ENCODE data around the gene KRTAP9-1. TPM values are rescaled to one million over a fixed set of nuclear protein-coding genes. Genes with fewer than 3 reads are reported as not detected.
"Not testable (repeated sequence)": the region's sequence is repeated elsewhere in the genome, so short reads cannot be mapped to it uniquely, and the experiment has no call there.

The KRTAP9-1 gene
- total RNA-seq, 2 experiments from 2014 or later: not detected

DNA sequence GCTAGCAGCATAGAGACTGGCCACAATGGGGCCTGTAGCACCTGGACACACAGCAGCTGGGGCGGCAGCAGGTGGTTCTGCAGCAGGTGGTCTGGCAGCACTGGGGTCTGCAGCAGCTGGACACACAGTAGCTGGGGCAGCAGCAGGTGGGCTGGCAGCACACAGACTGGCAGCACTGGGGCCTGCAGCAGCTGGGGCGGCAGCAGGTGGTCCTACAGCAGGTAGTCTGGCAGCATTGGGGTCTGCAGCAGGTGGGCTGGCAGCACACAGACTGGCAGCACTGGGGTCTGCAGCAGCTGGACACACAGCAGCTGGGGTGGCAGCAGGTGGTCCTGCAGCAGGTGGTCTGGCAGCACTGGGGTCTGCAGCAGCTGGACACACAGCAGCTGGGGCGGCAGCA is 29.5 kb upstream of the KRTAP9-1 start:
- H3K27me3 Mint-ChIP-seq; H3K4me1 Mint-ChIP-seq; DNase-seq; H3K4me3 Mint-ChIP-seq; ATAC-seq; H3K36me3 Mint-ChIP-seq (ENCODE audit: low read depth); CTCF ChIA-PET; H3K9me3 Mint-ChIP-seq (ENCODE audit: low read depth); intact Hi-C loops (cut with DNase I, micrococcal nuclease); H3K27ac Mint-ChIP-seq: not testable (repeated sequence)
- POLR2A ChIA-PET: interaction anchor here (0.5 kb wide), 1 partner anchor 1340 kb away, joined by 6 read pairs; no protein-coding TSS in a partner anchor

DNA sequence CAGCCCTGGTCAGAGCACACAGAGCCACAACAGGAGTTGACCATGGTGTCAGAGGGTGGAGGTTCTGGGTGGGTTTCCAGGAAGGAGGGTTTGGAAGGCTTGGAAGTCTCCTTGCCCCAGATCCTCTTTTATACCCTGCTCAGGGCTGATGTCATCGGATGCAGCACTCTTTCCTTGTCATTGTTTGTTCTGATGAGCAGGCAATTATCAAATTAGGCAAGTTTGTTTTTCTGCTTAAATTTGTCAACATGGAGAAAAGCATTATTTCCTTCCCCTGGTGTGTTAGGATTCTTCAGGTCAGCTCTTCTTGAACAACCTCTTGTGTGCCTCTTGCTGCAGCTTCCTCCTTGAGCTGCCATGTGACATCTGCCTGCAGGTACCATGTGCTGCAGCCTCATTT is 29.0 kb upstream of the KRTAP9-1 start, which contains the start of gene KRTAP4-4:
Gene KRTAP4-4, minus strand, starts transcription at position 101 of the 400 bp plus-strand sequence. Its CDS starts 57 bp downstream, at position 44.
- ATAC-seq (no peak), DNase-seq (no peak)
- Mint-ChIP-seq H3K36me3 (ENCODE audit: low read depth) (no peaks in the 10 kb centered on the region), H3K4me1 (no peaks in the 10 kb centered on the region), H3K27ac (no peak within 1 kb of the TSS), H3K27me3 (peaks cover 4% of the 10 kb centered on the region), H3K9me3 (ENCODE audit: low read depth) (no peaks in the 10 kb centered on the region), H3K4me3 (no peak within 1 kb of the TSS)
- intact Hi-C loops (cut with DNase I, micrococcal nuclease): no loop called here
- ChIA-PET CTCF (no interaction called here), POLR2A (no interaction called here)

DNA sequence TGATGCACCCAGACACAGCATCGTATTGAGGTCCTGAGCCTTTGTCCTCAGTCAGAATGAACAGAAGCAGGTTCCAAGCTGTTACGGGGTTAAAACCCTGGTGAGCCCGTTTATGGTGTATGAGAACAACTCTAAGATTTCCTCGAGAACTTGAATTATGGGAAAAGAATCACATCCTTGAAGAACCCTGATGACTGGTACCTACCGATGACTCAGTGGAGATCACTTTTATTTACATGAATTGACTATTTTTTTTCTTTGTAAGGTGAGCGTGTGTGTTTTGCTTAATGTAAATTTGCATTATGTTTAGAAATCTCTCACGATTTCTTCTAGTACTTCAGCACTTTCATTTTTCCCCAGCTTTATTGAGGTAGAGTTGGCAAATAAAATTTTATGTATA is 25.9 kb upstream of the KRTAP9-1 start:
- Mint-ChIP-seq H3K4me3 (no peak overlapping the region), H3K27me3 (peaks cover 2% of the 10 kb centered on the region), H3K27ac (no peak overlapping the region), H3K9me3 (ENCODE audit: low read depth) (no peaks in the 10 kb centered on the region), H3K4me1 (no peaks in the 10 kb centered on the region), H3K36me3 (ENCODE audit: low read depth) (no peaks in the 10 kb centered on the region)
- intact Hi-C loops (cut with DNase I, micrococcal nuclease): no loop called here
- ChIA-PET POLR2A (no interaction called here), CTCF (no interaction called here)
- ATAC-seq (no peak), DNase-seq (no peak)

DNA sequence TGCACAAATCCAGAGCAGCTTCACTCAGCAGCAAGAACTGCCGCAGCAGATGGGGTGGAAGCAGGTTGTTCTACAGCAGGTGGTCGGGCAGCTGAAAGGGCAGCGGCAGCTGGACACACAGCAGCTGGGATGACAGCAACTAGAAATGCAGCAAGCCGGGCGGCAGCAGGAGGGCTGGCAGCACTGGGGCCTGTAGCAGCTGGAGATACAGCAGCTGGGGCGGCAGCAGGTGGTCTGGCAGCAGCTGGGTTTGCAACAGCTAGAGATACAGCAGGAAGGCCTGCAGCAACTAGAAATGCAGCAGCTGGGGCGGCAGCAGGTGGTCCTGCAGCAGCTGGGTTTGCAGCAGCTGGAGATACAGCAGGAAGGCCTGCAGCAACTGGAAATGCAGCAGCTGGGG is 22.1 kb upstream of the KRTAP9-1 start:
- intact Hi-C loops (cut with DNase I, micrococcal nuclease): no loop called here
- Mint-ChIP-seq H3K36me3 (ENCODE audit: low read depth) (no peaks in the 10 kb centered on the region), H3K4me1 (no peaks in the 10 kb centered on the region), H3K4me3 (no peak overlapping the region), H3K27ac (no peak overlapping the region), H3K9me3 (ENCODE audit: low read depth) (no peaks in the 10 kb centered on the region), H3K27me3 (peaks cover 2% of the 10 kb centered on the region)
- ChIA-PET CTCF (no interaction called here), POLR2A (no interaction called here)
- DNase-seq: no peak
- ATAC-seq: no peak

DNA sequence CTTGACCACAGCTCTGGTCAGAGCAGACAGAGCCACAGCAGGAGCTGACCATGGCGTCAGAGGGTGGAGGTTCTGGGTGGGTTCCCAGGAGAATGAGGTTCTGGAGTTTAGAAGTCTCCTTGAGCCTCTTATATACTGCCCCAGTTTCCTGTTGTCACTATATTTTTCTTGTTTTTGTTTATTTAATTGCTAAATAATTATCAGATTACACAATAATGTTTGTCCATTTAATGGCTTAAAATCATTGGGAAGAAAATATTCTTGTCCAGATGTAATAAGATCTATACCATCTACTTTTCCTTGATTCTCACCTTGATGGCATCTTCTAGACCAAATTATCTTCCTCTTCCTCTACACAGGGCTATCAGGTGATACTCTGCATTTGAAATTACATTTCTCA is 21.6 kb upstream of the KRTAP9-1 start, which contains the start of gene KRTAP4-3:
Gene KRTAP4-3, minus strand, starts transcription at position 101 of the 400 bp plus-strand sequence. Its CDS starts 49 bp downstream, at position 52.
- no peak for ATAC-seq
- no peaks in the 10 kb centered on the region for H3K9me3 Mint-ChIP-seq (ENCODE audit: low read depth)
- H3K27ac Mint-ChIP-seq: no peak within 1 kb of the TSS
- ChIA-PET CTCF (no interaction called here), POLR2A (no interaction called here)
- peaks cover 2% of the 10 kb centered on the region for H3K27me3 Mint-ChIP-seq
- H3K4me1 Mint-ChIP-seq: no peaks in the 10 kb centered on the region
- no peak within 1 kb of the TSS for H3K4me3 Mint-ChIP-seq
- intact Hi-C loops (cut with DNase I, micrococcal nuclease): no loop called here
- no peaks in the 10 kb centered on the region for H3K36me3 Mint-ChIP-seq (ENCODE audit: low read depth)
- DNase-seq: no peak

DNA sequence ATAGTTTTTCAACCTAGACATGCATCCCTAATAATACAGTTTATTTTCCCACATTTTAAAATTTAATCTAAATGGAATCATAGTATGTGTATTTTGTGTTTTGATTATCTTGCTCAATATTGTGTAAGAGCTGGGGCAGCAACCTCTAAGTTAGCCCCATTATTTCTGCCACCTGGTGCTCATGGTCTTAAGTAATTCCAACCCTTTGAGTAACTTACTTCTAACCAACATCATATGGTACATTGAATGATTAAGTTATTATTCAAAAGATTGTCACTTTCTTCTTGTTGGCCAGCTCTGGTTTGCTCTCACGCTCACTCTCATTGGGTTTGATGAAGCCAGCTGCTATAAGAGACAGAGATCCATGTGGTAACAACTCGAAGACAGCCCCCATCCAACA is 17.8 kb upstream of the KRTAP9-1 start:
- intact Hi-C loops (cut with DNase I, micrococcal nuclease): no loop called here
- no peak overlapping the region for H3K27ac Mint-ChIP-seq
- ATAC-seq (no peak), DNase-seq (no peak)
- H3K27me3 Mint-ChIP-seq: no peaks in the 10 kb centered on the region
- H3K4me3 Mint-ChIP-seq: no peak overlapping the region
- H3K9me3 Mint-ChIP-seq (ENCODE audit: low read depth): no peaks in the 10 kb centered on the region
- no peaks in the 10 kb centered on the region for H3K36me3 Mint-ChIP-seq (ENCODE audit: low read depth)
- ChIA-PET CTCF (no interaction called here), POLR2A (no interaction called here)
- peaks cover 3% of the 10 kb centered on the region for H3K4me1 Mint-ChIP-seq

DNA sequence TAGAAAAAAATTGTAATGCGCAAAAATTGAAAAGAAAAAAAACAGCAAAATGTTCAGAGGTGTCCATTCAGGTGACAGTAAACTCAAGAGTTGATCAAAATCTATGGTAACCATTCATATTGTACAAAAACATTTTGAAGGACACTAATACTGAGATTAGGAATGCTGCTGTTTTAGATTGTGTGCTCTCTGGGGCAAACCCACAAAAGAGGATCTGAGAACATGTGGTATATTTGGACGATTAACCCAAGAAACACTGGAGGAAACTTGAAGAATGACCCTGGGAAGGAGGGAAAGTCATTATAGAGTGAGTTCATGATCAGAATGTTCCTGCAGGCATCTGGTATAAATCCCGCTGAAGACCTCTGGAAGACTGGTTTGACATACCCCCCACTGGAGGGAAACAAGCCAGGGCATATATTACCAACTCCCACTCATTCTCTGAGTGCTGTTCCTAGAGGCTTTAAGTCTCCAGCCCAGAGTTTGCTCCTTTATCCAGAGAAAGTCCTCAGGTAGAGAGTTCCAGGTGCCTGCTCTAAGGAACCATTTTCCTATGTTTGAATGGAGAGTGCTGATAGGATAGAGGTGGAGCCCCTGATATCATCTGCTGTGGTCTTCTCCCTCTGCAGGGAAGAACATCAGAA is 12.8 kb upstream of the KRTAP9-1 start:
- Mint-ChIP-seq H3K27ac (no peak overlapping the region), H3K27me3 (no peaks in the 10 kb centered on the region), H3K4me3 (no peak overlapping the region), H3K9me3 (ENCODE audit: low read depth) (no peaks in the 10 kb centered on the region), H3K4me1 (peaks cover 3% of the 10 kb centered on the region), H3K36me3 (ENCODE audit: low read depth) (no peaks in the 10 kb centered on the region)
- ATAC-seq (no peak), DNase-seq (no peak)
- POLR2A ChIA-PET: no interaction called here
- CTCF ChIA-PET: interaction anchor here (0.7 to 1.0 kb wide), 2 partner anchors 8 to 22 kb away, joined by 3 read pairs; no protein-coding TSS in a partner anchor
- intact Hi-C loops (cut with DNase I, micrococcal nuclease): no loop called here

DNA sequence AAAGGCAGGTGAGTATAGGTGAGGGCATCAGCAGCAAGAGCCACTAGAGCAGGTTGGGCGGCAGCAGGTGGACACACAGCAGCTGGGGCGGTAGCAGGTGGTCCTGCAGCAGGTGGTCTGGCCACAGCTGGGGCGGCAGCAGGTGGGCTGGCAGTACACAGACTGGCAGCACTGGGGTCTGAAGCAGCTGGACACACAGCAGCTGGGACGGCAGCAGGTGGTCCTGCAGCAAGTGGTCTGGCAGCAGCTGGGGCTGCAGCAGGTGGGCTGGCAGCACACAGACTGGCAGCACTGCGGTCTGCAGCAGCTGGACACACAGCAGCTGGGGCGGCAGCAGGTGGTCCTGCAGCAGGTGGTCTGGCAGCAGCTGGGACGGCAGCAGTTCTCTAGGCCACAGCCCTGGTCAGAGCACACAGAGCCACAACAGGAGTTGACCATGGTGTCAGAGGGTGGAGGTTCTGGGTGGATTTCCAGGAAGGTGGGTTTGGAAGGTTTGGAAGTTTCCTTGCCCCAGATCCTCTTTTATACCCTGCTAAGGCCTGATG is 11.9 kb upstream of the KRTAP9-1 start, which contains the start of gene KRTAP4-2:
Gene KRTAP4-2, minus strand, starts transcription at position 495 of the 545 bp plus-strand sequence. Its CDS starts 57 bp downstream, at position 438.
- Mint-ChIP-seq H3K9me3 (ENCODE audit: low read depth) (no peaks in the 10 kb centered on the region), H3K27ac (no peak within 1 kb of the TSS), H3K4me1 (peaks cover 3% of the 10 kb centered on the region), H3K4me3 (no peak within 1 kb of the TSS), H3K36me3 (ENCODE audit: low read depth) (no peaks in the 10 kb centered on the region), H3K27me3 (no peaks in the 10 kb centered on the region)
- ChIA-PET POLR2A (no interaction called here), CTCF (interaction anchor here (1.0 kb wide), 1 partner anchor 23 kb away, joined by 3 read pairs; no protein-coding TSS in a partner anchor)
- ATAC-seq (no peak), DNase-seq (no peak)
- intact Hi-C loops (cut with DNase I, micrococcal nuclease): no loop called here

DNA sequence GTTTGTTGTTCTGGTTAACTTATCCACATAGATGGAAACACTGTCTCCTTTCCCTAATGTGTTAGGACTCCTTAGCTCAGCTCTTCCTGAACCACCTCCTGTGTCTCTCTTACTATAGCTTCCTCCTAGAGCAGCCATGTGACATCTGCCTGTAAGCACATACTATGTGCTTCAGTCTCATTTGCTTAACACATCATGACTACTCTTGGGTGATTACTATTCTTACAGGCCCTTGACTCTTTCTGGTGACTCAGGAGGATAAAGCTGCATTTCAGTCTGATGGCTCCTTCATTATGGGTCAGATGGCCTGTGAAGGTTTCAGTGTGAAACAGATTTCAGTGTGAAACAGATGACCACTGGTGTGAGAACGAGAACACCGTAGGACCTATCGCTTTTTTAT is 11.3 kb upstream of the KRTAP9-1 start:
- H3K27me3 Mint-ChIP-seq: no peaks in the 10 kb centered on the region
- no peak for DNase-seq
- no peaks in the 10 kb centered on the region for H3K36me3 Mint-ChIP-seq (ENCODE audit: low read depth)
- no peak overlapping the region for H3K4me3 Mint-ChIP-seq
- CTCF ChIA-PET: interaction anchor here (0.9 kb wide), 1 partner anchor 9 kb away, joined by 4 read pairs; no protein-coding TSS in a partner anchor
- ATAC-seq: peak; percentile 78
- no peak overlapping the region for H3K27ac Mint-ChIP-seq
- H3K4me1 Mint-ChIP-seq: peaks cover 1% of the 10 kb centered on the region
- no peaks in the 10 kb centered on the region for H3K9me3 Mint-ChIP-seq (ENCODE audit: low read depth)
- intact Hi-C loops (cut with DNase I, micrococcal nuclease): no loop called here
- POLR2A ChIA-PET: no interaction called here

DNA sequence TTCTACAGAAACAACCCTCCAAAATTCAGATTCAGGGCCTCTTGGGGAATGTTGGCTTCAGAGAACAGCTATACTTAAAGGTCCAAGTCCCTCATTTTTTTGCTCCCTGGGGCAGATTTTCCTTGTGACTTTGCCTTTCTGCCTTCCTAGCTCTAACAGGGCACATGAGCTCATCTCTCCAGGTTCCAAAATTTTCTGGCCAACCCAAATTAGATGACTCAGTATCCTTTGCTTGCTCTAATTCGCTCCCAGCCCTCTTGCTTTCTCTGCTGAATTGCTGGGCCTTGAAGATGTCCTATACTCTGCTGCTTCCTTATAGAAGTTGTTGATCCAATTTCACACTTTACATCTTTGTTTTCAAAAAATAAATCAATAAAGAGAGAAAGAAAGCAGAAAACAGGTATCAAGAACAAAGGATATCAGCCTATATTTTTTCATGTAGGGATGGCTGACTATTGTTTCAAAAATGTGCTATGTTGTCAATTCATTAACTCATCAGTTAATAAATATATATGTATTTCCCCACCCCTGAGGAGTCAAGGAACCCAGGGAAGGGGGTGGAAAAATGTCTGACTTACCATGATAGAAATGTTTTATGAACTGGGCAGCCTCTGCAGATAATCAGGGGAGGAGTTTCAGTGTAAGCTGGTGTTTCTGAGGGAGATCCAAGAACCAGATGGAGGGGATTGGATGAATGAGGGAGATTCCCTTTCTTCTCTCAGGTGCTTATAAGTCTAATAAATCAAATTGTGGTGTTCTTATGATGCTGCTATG is 10.7 kb upstream of the KRTAP9-1 start:
- intact Hi-C loops (cut with DNase I, micrococcal nuclease): no loop called here

DNA sequence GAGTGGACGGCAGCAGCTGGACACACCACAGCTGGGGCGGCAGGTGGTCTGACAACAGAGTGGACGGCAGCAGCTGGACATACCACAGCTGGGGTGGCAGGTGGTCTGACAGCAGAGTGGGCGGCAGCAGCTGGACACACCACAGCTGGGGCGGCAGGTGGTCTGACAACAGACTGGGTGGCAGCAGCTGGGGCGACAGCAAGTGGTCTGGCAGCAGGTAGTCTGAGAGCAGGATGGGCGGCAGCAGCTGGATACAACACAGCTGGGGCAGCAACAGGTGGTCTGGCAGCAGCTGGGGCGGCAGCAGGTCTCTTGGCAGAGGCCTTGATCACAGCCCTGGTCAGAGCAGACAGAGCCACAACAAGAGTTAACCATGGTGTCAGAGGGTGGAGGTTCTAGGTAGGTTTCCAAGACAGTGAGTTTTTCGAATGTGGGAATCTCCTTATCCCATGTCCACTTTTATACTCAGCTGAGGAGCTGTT is 5.2 kb upstream of the KRTAP9-1 start, which contains the start of gene KRTAP4-1:
Gene KRTAP4-1, minus strand, starts transcription at position 432 of the 482 bp plus-strand sequence. Its CDS starts 57 bp downstream, at position 375.
- Mint-ChIP-seq H3K9me3 (ENCODE audit: low read depth) (no peaks in the 10 kb centered on the region), H3K27me3 (peaks cover 4% of the 10 kb centered on the region), H3K36me3 (ENCODE audit: low read depth) (no peaks in the 10 kb centered on the region), H3K4me3 (no peak within 1 kb of the TSS), H3K27ac (no peak within 1 kb of the TSS), H3K4me1 (no peaks in the 10 kb centered on the region)
- ChIA-PET POLR2A (no interaction called here), CTCF (interaction anchor here (0.8 kb wide), 1 partner anchor 421 kb away, joined by 3 read pairs; no protein-coding TSS in a partner anchor)
- DNase-seq: no peak
- ATAC-seq: no peak
- intact Hi-C loops (cut with DNase I, micrococcal nuclease): no loop called here

More for the DNA sequence above, 10.7 kb upstream of the KRTAP9-1 start:
- ATAC-seq: no peak
- no peaks in the 10 kb centered on the region for H3K27me3 Mint-ChIP-seq
- H3K36me3 Mint-ChIP-seq (ENCODE audit: low read depth): no peaks in the 10 kb centered on the region
- H3K4me3 Mint-ChIP-seq: no peak overlapping the region
- H3K27ac Mint-ChIP-seq: no peak overlapping the region
- CTCF ChIA-PET: interaction anchor here (0.6 to 0.9 kb wide), 2 partner anchors 8 to 319 kb away, joined by 3 to 4 read pairs; no protein-coding TSS in a partner anchor
- H3K9me3 Mint-ChIP-seq (ENCODE audit: low read depth): no peaks in the 10 kb centered on the region
- POLR2A ChIA-PET: no interaction called here
- no peak for DNase-seq
- H3K4me1 Mint-ChIP-seq: no peaks in the 10 kb centered on the region

All from activated CD4-positive, alpha-beta T cell treated with anti-CD3 and anti-CD28 coated beads for 36 hours (primary cell).